OCI-LY3 (cell line): ENCODE data around the gene SRSF7.

ENCODE experiments used
- H2AFZ ChIP-seq: fragments of 200-600, 300-600 bp; shearing (Covaris generic); 2 replicates; pipeline ENCODE4 v1.6.0; 2014; ENCODE audit warnings: antibody characterized with exemption, low read depth, low read length
- H3K27ac ChIP-seq: fragments of 200-600, 300-600 bp; sonication (generic); 2 replicates; pipeline ENCODE4 v1.5.1; 2014; ENCODE audit warnings: mild to moderate bottlenecking, low read length, moderate library complexity, mixed read lengths
- H3K27me3 ChIP-seq: fragments of 200-600, 300-600 bp; sonication (generic); 2 replicates; pipeline ENCODE4 v1.6.1; 2014; ENCODE audit warnings: low read depth, low read length, mixed read lengths
- H3K36me3 ChIP-seq: fragments of 200-600, 300-600 bp; sonication (generic); replicated peaks from 2 replicates; pipeline ENCODE3; 2014; ENCODE audit warnings: low read depth, low read length, mixed read lengths
- H3K4me1 ChIP-seq: fragments of 300-600, 200-600 bp; sonication (generic); 2 replicates; pipeline ENCODE4 v1.6.1; 2014; ENCODE audit warnings: low read length, mixed read lengths
- H3K4me2 ChIP-seq: fragments of 200-600, 300-600 bp; sonication (generic); 2 replicates; pipeline ENCODE4 v1.6.1; 2014; ENCODE audit warnings: low read length, mixed read lengths
- H3K4me3 ChIP-seq: fragments of 300-600, 200-600 bp; sonication (generic); 2 replicates; pipeline ENCODE4 v1.5.1; 2014; ENCODE audit warnings: antibody characterized with exemption, mild to moderate bottlenecking, low read length, moderate library complexity
- H3K79me2 ChIP-seq: fragments of 300-600, 200-600 bp; shearing (Covaris generic); 2 replicates; pipeline ENCODE4 v1.6.1; 2014; ENCODE audit warnings: mild to moderate bottlenecking, low read length, mixed read lengths
- H3K9ac ChIP-seq: fragments of 300-600, 200-600 bp; shearing (Covaris generic); 2 replicates; pipeline ENCODE4 v1.6.0; 2014; ENCODE audit warnings: mild to moderate bottlenecking, low read length, moderate library complexity
- H3K9me3 ChIP-seq: fragments of 200-600, 300-600 bp; shearing (Covaris generic); 2 replicates; pipeline ENCODE4 v1.6.1; 2014; ENCODE audit warnings: low read length, mixed read lengths; ENCODE audit not compliant: insufficient read depth
- H4K20me1 ChIP-seq: fragments of 200-600, 300-600 bp; sonication (generic); 2 replicates; pipeline ENCODE4 v1.6.1; 2016; ENCODE audit warnings: low read length, mixed read lengths; ENCODE audit not compliant: insufficient read depth
- CTCF ChIP-seq: fragments of 200-600, 300-600 bp; sonication (generic); IDR thresholded peaks from 2 replicates; pipeline ENCODE4 v1.5.1; 2014; ENCODE audit warnings: antibody characterized with exemption, low read length, low read depth
- EZH2phosphoT487 ChIP-seq: fragments of 200-600 bp; shearing (Covaris generic); IDR thresholded peaks from 2 replicates; pipeline ENCODE4 v1.6.1; 2018; ENCODE audit warnings: antibody characterized with exemption, mixed run types, low read depth

SRSF7 gene

GRCh38 chr2:38748943-38749804 is 2.0 kb downstream of the SRSF7 start:
- peaks cover 61% of the 10 kb centered on the region for H4K20me1 ChIP-seq
- H3K79me2 ChIP-seq = peaks cover 78% of the 10 kb centered on the region
- H3K4me1 ChIP-seq = peaks cover 44% of the 10 kb centered on the region
- H3K36me3 ChIP-seq = peaks cover 63% of the 10 kb centered on the region
- H3K9ac ChIP-seq = peak overlapping the region; percentile 97
- H3K4me2 ChIP-seq = peak overlapping the region; percentile 95
- H3K27me3 ChIP-seq = no peaks in the 10 kb centered on the region
- H2AFZ ChIP-seq = no peak overlapping the region
- TF ChIP-seq EZH2phosphoT487 = no peak
- TF ChIP-seq CTCF = no peak
- H3K27ac ChIP-seq = peak overlapping the region; percentile 86
- no peaks in the 10 kb centered on the region for H3K9me3 ChIP-seq
- H3K4me3 ChIP-seq = peak overlapping the region; percentile 92

GRCh38 chr2:38748391-38748790 is 2.8 kb downstream of the SRSF7 start:
- H3K79me2 ChIP-seq = peaks cover 86% of the 10 kb centered on the region
- H3K27me3 ChIP-seq = no peaks in the 10 kb centered on the region
- peaks cover 69% of the 10 kb centered on the region for H4K20me1 ChIP-seq
- H3K4me3 ChIP-seq = peak overlapping the region; percentile 92; the same call in 1 of the 2 replicates
- peak overlapping the region; percentile 86 for H3K27ac ChIP-seq
- H2AFZ ChIP-seq = no peak overlapping the region
- no peaks in the 10 kb centered on the region for H3K9me3 ChIP-seq
- peaks cover 38% of the 10 kb centered on the region for H3K4me1 ChIP-seq
- H3K9ac ChIP-seq = peak overlapping the region; percentile 12; the same call in 1 of the 2 replicates
- peak overlapping the region; percentile 95 for H3K4me2 ChIP-seq
- no peak for TF ChIP-seq EZH2phosphoT487
- TF ChIP-seq CTCF = no peak
- H3K36me3 ChIP-seq = peaks cover 71% of the 10 kb centered on the region

- Histone ChIP-seq H3K4me2 (0 out of 2 replicates have a peak overlapping the region, but pooled peaks have one; percentile 95), H3K4me3 (no peak overlapping the region), H3K27ac (no peak overlapping the region; the same call in none of the 2 replicates), H3K27me3 (no peaks in the 10 kb centered on the region), H3K36me3 (peaks cover 77% of the 10 kb centered on the region), H3K9ac (no peak overlapping the region), H3K79me2 (peaks cover 92% of the 10 kb centered on the region), H3K4me1 (peaks cover 38% of the 10 kb centered on the region), H4K20me1 (peaks cover 74% of the 10 kb centered on the region), H3K9me3 (no peaks in the 10 kb centered on the region), H2AFZ (no peak overlapping the region)
- TF ChIP-seq EZH2phosphoT487 (no peak), CTCF (no peak)
These were observed 3.3 kb downstream of the SRSF7 start for GRCh38 chr2:38747819-38748218.

GRCh38 chr2:38747007-38747424 is 4.1 kb downstream of the SRSF7 start:
- Histone ChIP-seq H3K4me1 (peaks cover 33% of the 10 kb centered on the region), H3K27ac (no peak overlapping the region), H3K36me3 (peaks cover 79% of the 10 kb centered on the region), H3K27me3 (no peaks in the 10 kb centered on the region), H3K9ac (no peak overlapping the region), H3K9me3 (no peaks in the 10 kb centered on the region), H4K20me1 (peaks cover 82% of the 10 kb centered on the region), H3K4me2 (peak overlapping the region; percentile 5; the same call in 1 of the 2 replicates), H3K4me3 (no peak overlapping the region), H2AFZ (no peak overlapping the region), H3K79me2 (peaks cover 93% of the 10 kb centered on the region)
- no peak for TF ChIP-seq CTCF
- TF ChIP-seq EZH2phosphoT487 = no peak
